GM23248 (cell line): ENCODE data around the gene LIFR. TPM values are rescaled to one million over a fixed set of nuclear protein-coding genes. Genes with fewer than 3 reads are reported as not detected.
"Not testable (repeated sequence)": the region's sequence is repeated elsewhere in the genome, so short reads cannot be mapped to it uniquely, and the experiment has no call there.

Source experiments
- DNase-seq: peaks from one replicate; pipeline ENCODE4 v3.0.0-alpha.2; 2015
- H2AFZ ChIP-seq: fragments of 200-600 bp; sonication (generic); 2 replicates; pipeline ENCODE4 v1.6.1; 2016; ENCODE audit warnings: antibody characterized with exemption
- H3F3A ChIP-seq: fragments of 200-600 bp; sonication (generic); 2 replicates; pipeline ENCODE4 v1.6.1; 2016; ENCODE audit warnings: mild to moderate bottlenecking, antibody characterized with exemption, mixed run types; ENCODE audit not compliant: insufficient read depth
- H3K27ac ChIP-seq: fragments of 200-600 bp; sonication (generic); 2 replicates; pipeline ENCODE4 v1.5.1; 2016; ENCODE audit warnings: mild to moderate bottlenecking
- H3K27me3 ChIP-seq: fragments of 200-600 bp; sonication (generic); replicated peaks from 2 replicates; pipeline ENCODE4 v1.6.1; 2016; ENCODE audit warnings: mild to moderate bottlenecking; ENCODE audit not compliant: insufficient read depth
- H3K36me3 ChIP-seq: fragments of 200-600 bp; sonication (generic); 2 replicates; pipeline ENCODE4 v1.6.1; 2016; ENCODE audit warnings: low read depth, mild to moderate bottlenecking
- H3K4me1 ChIP-seq: fragments of 200-600 bp; sonication (generic); 2 replicates; pipeline ENCODE4 v1.6.1; 2016; ENCODE audit warnings: mild to moderate bottlenecking; ENCODE audit not compliant: insufficient read depth
- H3K4me2 ChIP-seq: fragments of 200-600 bp; sonication (generic); one replicate; pipeline ENCODE4 v1.6.1; 2016; ENCODE audit warnings: mild to moderate bottlenecking; ENCODE audit not compliant: unreplicated experiment
- H3K4me3 ChIP-seq: fragments of 200-600 bp; sonication (generic); 2 replicates; pipeline ENCODE4 v1.5.1; 2016; ENCODE audit warnings: mild to moderate bottlenecking
- H3K79me2 ChIP-seq: fragments of 200-600 bp; sonication (generic); 2 replicates; pipeline ENCODE4 v1.6.1; 2016; ENCODE audit warnings: mild to moderate bottlenecking; ENCODE audit not compliant: insufficient read depth
- H3K9ac ChIP-seq: fragments of 200-600 bp; sonication (generic); 2 replicates; pipeline ENCODE4 v1.6.1; 2016; ENCODE audit warnings: mild to moderate bottlenecking
- H3K9me2 ChIP-seq: fragments of 200-600 bp; sonication (generic); 2 replicates; pipeline ENCODE4 v1.6.1; 2016; ENCODE audit warnings: mixed run types, mild to moderate bottlenecking, moderate library complexity; ENCODE audit not compliant: insufficient read depth
- H3K9me3 ChIP-seq: fragments of 200-600 bp; sonication (generic); one replicate; pipeline ENCODE4 v1.6.1; 2017; ENCODE audit warnings: low read depth
- H4K20me1 ChIP-seq: fragments of 200-600 bp; sonication (generic); 2 replicates; pipeline ENCODE4 v1.6.0; 2016; ENCODE audit not compliant: insufficient read depth
- EZH2 ChIP-seq: fragments of 200-600 bp; sonication (generic); IDR thresholded peaks from 2 replicates; pipeline ENCODE4 v1.6.1; 2018; ENCODE audit warnings: antibody characterized with exemption, mild to moderate bottlenecking; ENCODE audit not compliant: insufficient read depth, poor library complexity, severe bottlenecking
- EZH2phosphoT487 ChIP-seq: fragments of 200-600 bp; sonication (generic); IDR thresholded peaks from 2 replicates; pipeline ENCODE4 v1.6.1; 2018; ENCODE audit warnings: antibody characterized with exemption, moderate library complexity, mild to moderate bottlenecking, low read depth; ENCODE audit not compliant: insufficient read depth
- WGBS, 2 experiments: methylation state at CpG; one replicate each; pipeline ENCODE4 v1.1.6; 2015 to 2017; ENCODE audit warnings: low lambda C conversion rate in 2 of 2, low coverage in 1 of 2; ENCODE audit errors: missing lambda C conversion rate in 2 of 2; 5-methylcytosine and 5-hydroxymethylcytosine counted together
- in situ Hi-C: fragments of 300-500 bp; cut with MboI; formaldehyde crosslinking; loops from 2 replicates; pipeline ENCODE4 v1.15.0; 2020
- polyA plus RNA-seq: library from polyadenylated mRNA; unstranded; fragments of >200 nt; fragmentation: Nextera tagmentation; extraction: Ambion mirVana; gene quantifications from 2 replicates; pipeline ENCODE4 v1.2.1, GENCODE V29; 2016
- total RNA-seq: library from RNA; depleted of rRNA; stranded (reverse); fragments of >200 nt; shearing (Covaris generic); gene quantifications from 2 replicates; pipeline ENCODE4 v1.2.3, GENCODE V29; 2014

Gene LIFR
- total and polyA plus RNA-seq, 2 experiments from 2014 or later: 6.9 to 8.1 TPM

- H3F3A ChIP-seq: no peaks in the 10 kb centered on the region
- H3K79me2 ChIP-seq: no peaks in the 10 kb centered on the region
- TF ChIP-seq EZH2phosphoT487 (no peak), EZH2 (no peak)
- H3K9me3 ChIP-seq: no peaks in the 10 kb centered on the region
- no peak overlapping the region for H3K9ac ChIP-seq
- no peak overlapping the region for H3K4me3 ChIP-seq
- H3K27me3 ChIP-seq: peaks cover 7% of the 10 kb centered on the region
- H3K4me1 ChIP-seq: no peaks in the 10 kb centered on the region
- no peak for DNase-seq
- H3K36me3 ChIP-seq: no peaks in the 10 kb centered on the region
- 58 to 64% methylated on average over 3 of the region's 3 CpGs for WGBS, 2 experiments
- no peak overlapping the region for H3K27ac ChIP-seq
- no peaks in the 10 kb centered on the region for H4K20me1 ChIP-seq
- no peak overlapping the region for H2AFZ ChIP-seq
- no peaks in the 10 kb centered on the region for H3K9me2 ChIP-seq
- in situ Hi-C loops: no loop called here
- no peak overlapping the region for H3K4me2 ChIP-seq
These were observed 12.7 kb upstream of the LIFR start for GRCh38 chr5:38569180-38569579.

GRCh38 chr5:38567306-38567705 lies 10.9 kb upstream of the LIFR start:
- H3K9me3 ChIP-seq, H3K27me3 ChIP-seq, H3K79me2 ChIP-seq, H4K20me1 ChIP-seq, H2AFZ ChIP-seq, H3K4me1 ChIP-seq, H3K4me3 ChIP-seq, H3K36me3 ChIP-seq, H3F3A ChIP-seq, in situ Hi-C loops, H3K9me2 ChIP-seq, H3K27ac ChIP-seq, H3K4me2 ChIP-seq, DNase-seq, H3K9ac ChIP-seq: not testable (repeated sequence)
- WGBS, 2 experiments: 86 to 95% methylated on average over 2 of the region's 2 CpGs

GRCh38 chr5:38563624-38564023 lies 7.2 kb upstream of the LIFR start:
- Histone ChIP-seq H3K36me3 (no peaks in the 10 kb centered on the region), H3K4me3 (no peak overlapping the region), H3K9me3 (no peaks in the 10 kb centered on the region), H3K27ac (no peak overlapping the region), H2AFZ (no peak overlapping the region), H3K79me2 (no peaks in the 10 kb centered on the region), H3K9me2 (no peaks in the 10 kb centered on the region), H3K4me1 (no peaks in the 10 kb centered on the region), H3K4me2 (no peak overlapping the region), H3F3A (no peaks in the 10 kb centered on the region), H3K9ac (no peak overlapping the region), H4K20me1 (no peaks in the 10 kb centered on the region), H3K27me3 (no peaks in the 10 kb centered on the region)
- no peak for DNase-seq
- 77 to 84% methylated on average over 5 of the region's 5 CpGs for WGBS, 2 experiments
- TF ChIP-seq EZH2phosphoT487: no peak
- TF ChIP-seq EZH2: no peak
- in situ Hi-C loops: no loop called here

- no peaks in the 10 kb centered on the region for H4K20me1 ChIP-seq
- H3K9me2 ChIP-seq: no peaks in the 10 kb centered on the region
- no peaks in the 10 kb centered on the region for H3K79me2 ChIP-seq
- no peaks in the 10 kb centered on the region for H3K27me3 ChIP-seq
- H3K9ac ChIP-seq: no peak overlapping the region
- H3K4me1 ChIP-seq: peaks cover 3% of the 10 kb centered on the region; the same call in 1 of the 2 replicates
- H3K9me3 ChIP-seq: no peaks in the 10 kb centered on the region
- 69 to 73% methylated on average over 5 of the region's 5 CpGs for WGBS, 2 experiments
- H3K4me3 ChIP-seq: no peak overlapping the region
- TF ChIP-seq EZH2 (no peak), EZH2phosphoT487 (no peak)
- H3K27ac ChIP-seq: no peak overlapping the region
- H2AFZ ChIP-seq: no peak overlapping the region
- H3K4me2 ChIP-seq: no peak overlapping the region
- in situ Hi-C loops: no loop called here
- no peaks in the 10 kb centered on the region for H3K36me3 ChIP-seq
- peaks cover 2% of the 10 kb centered on the region; the same call in 1 of the 2 replicates for H3F3A ChIP-seq
- no peak for DNase-seq
These were observed 6.2 kb upstream of the LIFR start for GRCh38 chr5:38562444-38563210.
